Activated T-helper 9 cell treated with anti-CD3 and anti-CD28 coated beads, Interleukin-2, amount 50 U/mL, for 16 hours (primary cell): ENCODE data around the gene RNF31.
"Not testable (repeated sequence)": the region's sequence is repeated elsewhere in the genome, so short reads cannot be mapped to it uniquely, and the experiment has no call there.

ENCODE experiments used
- DNase-seq: peaks from one replicate; pipeline ENCODE4 v3.0.0-alpha.2; 2020; ENCODE audit warnings: low read depth

RNF31 gene

GRCh38 chr14:24146978-24147760, at the start of gene RNF31:
RNF31 (plus strand) TSS chr14:24147498; CDS start chr14:24147699, 201 bp downstream.
- peak; percentile 97 for DNase-seq

GRCh38 chr14:24098229-24098926, 48.9 kb upstream of the RNF31 start:
- DNase-seq: no peak

- no peak for DNase-seq
Measured at GRCh38 chr14:24098927-24099813, 48.1 kb upstream of the RNF31 start.

GRCh38 chr14:24100197-24100981, 46.9 kb upstream of the RNF31 start:
- DNase-seq: no peak

GRCh38 chr14:24100982-24101494, 46.3 kb upstream of the RNF31 start:
- DNase-seq: no peak

GRCh38 chr14:24102357-24103048, 44.8 kb upstream of the RNF31 start:
- no peak for DNase-seq

- no peak for DNase-seq
Measured at GRCh38 chr14:24103451-24103850, 43.8 kb upstream of the RNF31 start.

- DNase-seq: not testable (repeated sequence)
Measured at GRCh38 chr14:24105609-24106239, 41.6 kb upstream of the RNF31 start.

GRCh38 chr14:24106672-24107271, 40.5 kb upstream of the RNF31 start:
- no peak for DNase-seq

- no peak for DNase-seq
Measured at GRCh38 chr14:24108336-24108874, 38.9 kb upstream of the RNF31 start.

- DNase-seq: no peak
Measured at GRCh38 chr14:24110060-24110459, 37.2 kb upstream of the RNF31 start.

GRCh38 chr14:24110523-24110922, 36.8 kb upstream of the RNF31 start:
- DNase-seq: no peak

- DNase-seq: no peak
Measured at GRCh38 chr14:24113379-24113800, 33.9 kb upstream of the RNF31 start.

GRCh38 chr14:24113801-24114531, 33.3 kb upstream of the RNF31 start:
- DNase-seq: peak; percentile 60

GRCh38 chr14:24114532-24115421, 32.5 kb upstream of the RNF31 start, which contains the start of the genes DCAF11 and NRL:
DCAF11 (plus strand) TSS chr14:24114777; CDS start chr14:24115595, 818 bp downstream.
NRL (minus strand) TSS chr14:24114949; CDS start chr14:24082848, 32,101 bp downstream.
- peak; percentile 96 for DNase-seq

GRCh38 chr14:24115422-24116127, 31.7 kb upstream of the RNF31 start:
- no peak for DNase-seq
